Skin of body (tissue), 2 donors: Measurements from ENCODE around the gene PCED1B. TPM values are rescaled to one million over a fixed set of nuclear protein-coding genes. Genes with fewer than 3 reads are reported as not detected.
A peak's percentile ranks its signal among the peaks of the same experiment; 100 is the strongest.
"Not testable (repeated sequence)": the region's sequence is repeated elsewhere in the genome, so short reads cannot be mapped to it uniquely, and the experiment has no call there.

Experiments
- DNase-seq: peaks from one replicate; lab custom pipeline; 2025; lab: John Stamatoyannopoulos, UW
- total RNA-seq: library from RNA; depleted of rRNA; stranded (reverse); fragments of >200 nt; gene quantifications from one replicate; pipeline ENCODE4 v1.2.3, GENCODE V29; 2014

Gene PCED1B
- total RNA-seq = 0.49 TPM

- DNase-seq = peak; percentile 27
Measured at GRCh38 chr12:47079468-47079980, at the start of gene PCED1B, which contains the start of gene AMIGO2. Gene PCED1B, plus strand, starts transcription at chr12:47079621. Its CDS starts 155,443 bp downstream, at chr12:47235064. Gene AMIGO2, minus strand, starts transcription at chr12:47079959. Its CDS starts 957 bp downstream, at chr12:47079002.

DNA sequence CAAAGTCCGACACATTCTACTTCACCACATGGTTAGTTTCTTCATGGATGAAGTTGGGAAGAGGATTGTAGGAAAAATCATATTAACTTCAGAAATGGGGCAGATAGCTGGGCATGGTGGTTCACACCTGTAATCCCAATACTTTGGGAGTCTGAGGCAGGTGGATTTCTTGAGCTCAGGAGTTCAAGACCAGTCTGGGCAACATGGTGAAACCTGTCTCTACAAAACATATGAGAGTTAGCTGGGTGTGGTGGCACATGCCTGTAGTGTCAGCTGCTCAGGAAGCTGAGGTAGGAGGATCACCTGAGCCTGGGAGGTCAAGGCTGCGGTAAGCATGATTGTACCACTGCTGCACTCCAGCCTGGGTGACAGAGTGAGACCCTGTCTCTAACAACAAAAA lies 49.5 kb upstream of the PCED1B start:
- DNase-seq = no peak

- peak; percentile 46 for DNase-seq
Measured at GRCh38 chr12:47032644-47033043, 46.8 kb upstream of the PCED1B start.

DNA sequence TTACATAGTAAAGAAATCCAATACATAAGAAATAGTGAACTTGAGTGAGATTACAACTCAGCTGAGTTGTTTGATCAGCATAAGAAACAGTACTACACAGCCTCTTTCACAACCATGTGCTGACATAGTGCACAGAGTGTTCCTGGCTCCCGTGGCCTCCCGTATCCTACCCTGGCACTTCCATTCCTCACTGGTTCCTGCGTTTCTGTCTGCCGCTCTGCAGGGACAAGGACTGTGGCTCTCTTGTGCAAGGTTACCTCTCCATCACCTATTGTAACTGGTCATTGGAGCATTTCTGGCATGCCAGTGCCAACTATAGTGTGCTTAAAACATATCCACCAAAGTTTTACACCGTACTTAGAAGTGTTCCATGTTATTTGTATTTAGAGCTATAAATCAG lies 46.3 kb upstream of the PCED1B start:
- DNase-seq = no peak

GRCh38 chr12:47033789-47034555 lies 45.4 kb upstream of the PCED1B start:
- DNase-seq = no peak

DNA sequence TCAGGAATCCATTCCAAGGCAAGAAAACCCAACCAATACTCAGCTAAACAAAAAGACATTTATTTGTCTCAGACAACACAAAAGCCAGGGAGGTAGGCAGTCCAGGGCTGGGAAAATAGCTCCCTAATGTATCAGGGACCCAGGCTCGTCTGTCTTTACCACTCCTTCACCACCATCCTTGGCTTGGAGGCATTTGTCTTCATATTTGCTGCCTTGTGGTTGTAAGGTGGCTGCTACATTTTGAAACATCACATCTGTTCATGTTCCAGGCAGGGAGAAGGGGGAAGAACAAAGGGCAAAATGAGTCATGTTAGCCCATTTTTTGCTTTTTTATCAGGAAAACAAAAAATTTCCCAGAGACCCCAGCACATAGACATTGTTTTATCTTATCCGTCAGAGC lies 44.8 kb upstream of the PCED1B start:
- DNase-seq = no peak

DNA sequence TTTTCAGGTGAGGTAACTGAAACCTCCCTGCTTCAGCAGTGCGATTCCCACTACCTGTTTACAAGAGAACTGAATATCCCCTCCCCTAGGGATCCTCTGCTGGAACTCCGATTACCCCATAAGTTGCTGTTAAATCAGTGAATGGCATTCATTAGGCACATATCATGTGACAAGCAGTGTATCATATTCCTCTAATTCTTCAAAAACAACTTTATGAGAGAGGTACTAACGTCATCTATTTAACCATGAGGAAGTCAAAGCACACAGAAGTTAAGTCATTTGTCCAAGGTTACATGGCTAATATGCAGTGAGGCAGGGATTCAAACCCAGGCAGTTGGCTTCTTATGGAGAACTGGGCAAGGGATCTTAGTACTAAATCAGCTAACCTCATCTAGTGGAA lies 43.9 kb upstream of the PCED1B start:
- DNase-seq = no peak

DNA sequence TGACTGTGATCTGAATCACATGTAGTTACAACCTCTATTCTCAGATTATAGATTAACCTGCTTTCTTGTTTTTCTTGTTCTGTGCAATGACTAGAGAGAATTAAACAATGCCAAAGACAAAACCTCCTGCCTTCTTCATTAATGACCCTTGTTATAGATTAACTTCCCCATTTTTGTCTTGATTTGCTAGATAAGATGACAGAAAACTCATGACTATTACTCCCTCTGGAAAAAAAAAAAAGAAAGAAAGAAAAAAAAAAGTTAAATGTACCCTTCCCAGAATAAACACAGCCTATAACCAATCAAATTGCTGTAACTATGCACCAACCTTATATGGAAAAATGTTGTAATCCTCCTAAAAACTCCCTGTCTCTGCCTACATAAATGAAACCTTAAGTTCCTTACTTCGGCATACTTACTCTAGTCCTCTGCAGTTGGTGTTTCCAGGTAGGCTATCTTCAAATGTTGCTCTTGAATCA lies 41.1 kb upstream of the PCED1B start:
- no peak for DNase-seq

- no peak for DNase-seq
Measured at GRCh38 chr12:47039079-47039478, 40.3 kb upstream of the PCED1B start.

DNA sequence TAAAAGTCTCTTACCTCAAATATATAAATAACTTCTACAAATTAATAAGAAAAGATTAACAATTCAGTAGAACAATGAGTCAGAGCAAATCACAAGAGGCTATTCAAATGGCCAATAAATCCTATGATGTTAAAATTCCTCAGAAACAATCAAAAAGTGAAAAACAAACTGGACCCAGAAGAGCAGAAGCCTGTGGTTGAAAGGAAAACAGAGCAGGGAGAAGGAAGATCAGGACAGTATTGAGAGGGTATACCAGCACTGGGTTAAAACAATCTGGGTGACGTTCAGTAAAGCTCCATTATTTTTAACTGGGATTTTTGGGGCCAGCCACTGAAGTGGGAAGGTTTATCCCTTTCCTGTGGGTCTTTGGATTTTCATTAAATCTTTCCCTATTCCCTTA lies 39.7 kb upstream of the PCED1B start:
- no peak for DNase-seq

DNA sequence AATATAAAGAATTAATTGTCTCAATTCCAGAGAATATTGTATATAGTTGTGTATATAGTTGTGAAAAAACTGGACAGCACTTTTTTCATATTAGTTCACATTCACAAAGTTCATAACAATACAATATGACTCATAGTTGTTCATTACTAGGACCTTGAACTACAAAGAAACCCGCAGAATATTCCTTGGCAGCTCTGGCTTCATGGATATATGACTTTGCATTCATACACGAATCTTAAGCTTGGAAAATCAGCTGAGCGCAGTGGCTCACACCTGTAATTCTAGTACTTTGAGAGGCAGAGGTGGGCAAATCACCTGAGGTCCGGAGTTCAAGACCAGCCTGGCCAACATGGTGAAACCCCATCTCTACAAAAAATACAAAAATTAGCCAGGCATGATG lies 38.1 kb upstream of the PCED1B start:
- no peak for DNase-seq

GRCh38 chr12:47048541-47048940 lies 30.9 kb upstream of the PCED1B start:
- no peak for DNase-seq

DNA sequence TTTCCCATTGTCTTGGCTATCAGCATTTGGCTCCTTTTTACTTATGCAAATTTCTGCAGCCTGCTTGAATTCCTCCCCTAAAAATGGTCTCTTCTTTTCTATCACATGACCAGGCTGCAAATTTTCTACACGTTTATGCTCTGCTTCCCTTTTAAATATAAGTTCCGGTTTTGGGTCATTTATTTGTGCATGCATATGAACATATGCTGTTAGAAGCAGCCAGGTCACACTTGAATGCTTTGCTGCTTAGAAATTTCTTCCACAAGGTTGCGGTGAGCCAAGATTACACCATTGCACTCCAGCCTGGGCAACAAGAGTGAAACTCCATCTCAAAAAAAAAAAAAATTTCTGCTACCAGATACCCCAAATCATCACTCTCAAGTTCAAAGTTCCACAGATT lies 28.1 kb upstream of the PCED1B start:
- DNase-seq = not testable (repeated sequence)

DNA sequence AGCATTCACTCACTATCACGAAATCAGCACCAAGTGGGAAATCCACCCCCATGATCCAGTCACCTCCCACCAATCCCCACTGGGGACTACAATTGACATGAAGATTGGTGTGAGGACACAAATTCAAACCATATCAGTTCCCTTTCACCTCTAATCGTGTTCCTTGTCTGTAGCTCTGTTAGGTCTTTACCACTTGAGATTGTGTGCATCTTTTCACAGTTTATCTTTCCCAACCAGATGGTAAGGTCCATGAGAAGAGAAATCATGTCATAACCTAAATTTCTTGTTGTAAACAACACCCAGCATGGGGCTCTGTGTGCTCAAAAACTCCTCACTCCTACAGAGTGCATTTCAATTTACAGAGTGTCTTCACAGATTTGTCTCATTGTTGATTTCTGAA lies 27.1 kb upstream of the PCED1B start:
- no peak for DNase-seq

DNA sequence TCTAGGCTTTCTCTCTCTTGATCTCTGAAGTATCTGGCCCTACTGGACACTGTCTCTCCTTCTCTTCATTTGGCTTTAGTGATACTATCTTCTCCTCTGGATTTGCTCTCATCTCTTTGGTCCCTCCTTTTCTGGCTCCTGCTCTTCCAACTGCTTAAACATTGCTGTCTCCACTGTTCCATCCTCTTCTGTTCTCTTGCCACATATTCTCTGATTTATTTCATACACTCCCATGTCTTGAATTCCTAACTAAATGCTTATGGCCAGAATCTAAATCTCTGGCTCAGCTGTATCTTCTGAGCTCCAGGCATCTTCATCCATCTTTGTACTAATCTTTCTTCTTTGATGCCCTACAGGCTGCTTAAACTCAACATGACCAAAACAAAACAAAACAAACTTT lies 25.5 kb upstream of the PCED1B start:
- DNase-seq = peak; percentile 71

GRCh38 chr12:47054659-47055058 lies 24.8 kb upstream of the PCED1B start:
- DNase-seq = no peak

GRCh38 chr12:47055856-47056255 lies 23.6 kb upstream of the PCED1B start:
- DNase-seq = not testable (repeated sequence)

- not testable (repeated sequence) for DNase-seq
Measured at GRCh38 chr12:47056944-47057343, 22.5 kb upstream of the PCED1B start.

DNA sequence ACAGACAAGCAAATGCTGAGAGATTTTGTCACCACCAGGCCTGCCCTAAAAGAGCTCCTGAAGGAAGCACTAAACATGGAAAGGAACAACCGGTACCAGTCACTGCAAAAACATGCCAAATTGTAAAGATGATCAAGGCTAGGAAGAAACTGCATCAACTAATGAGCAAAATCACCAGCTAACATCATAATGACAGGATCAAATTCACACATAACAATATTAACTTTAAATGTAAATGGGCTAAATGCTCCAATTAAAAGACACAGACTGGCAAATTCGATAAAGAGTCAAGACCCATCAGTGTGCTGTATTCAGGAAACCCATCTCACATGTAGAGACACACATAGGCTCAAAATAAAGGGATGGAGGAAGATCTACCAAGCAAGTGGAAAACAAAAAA lies 20.8 kb upstream of the PCED1B start:
- DNase-seq = not testable (repeated sequence)

- DNase-seq = peak; percentile 62
Measured at GRCh38 chr12:47065546-47065945, 13.9 kb upstream of the PCED1B start.

- DNase-seq = peak; percentile 34
Measured at GRCh38 chr12:47066278-47067025, 13.0 kb upstream of the PCED1B start.

DNA sequence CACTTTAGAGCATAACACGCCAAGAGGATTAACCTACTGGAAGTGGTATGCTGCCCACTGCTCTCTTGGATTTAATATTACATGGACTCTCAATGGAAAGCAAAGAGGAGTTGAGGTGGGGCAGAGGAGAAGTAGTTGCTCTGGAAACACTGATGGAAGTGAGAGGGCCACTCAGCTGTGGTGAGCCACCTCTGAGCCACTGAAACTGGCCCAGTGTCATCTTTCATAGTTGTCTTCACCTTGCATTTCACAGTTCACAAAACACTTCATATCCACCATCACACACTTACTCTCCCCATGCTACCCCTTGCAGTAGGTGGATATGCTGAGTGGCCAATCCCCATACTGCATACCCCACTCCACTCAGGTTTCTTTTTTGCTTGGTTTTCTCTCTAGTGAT lies 12.2 kb upstream of the PCED1B start:
- no peak for DNase-seq
